ENCODE data around the gene UROC1.

DNA sequence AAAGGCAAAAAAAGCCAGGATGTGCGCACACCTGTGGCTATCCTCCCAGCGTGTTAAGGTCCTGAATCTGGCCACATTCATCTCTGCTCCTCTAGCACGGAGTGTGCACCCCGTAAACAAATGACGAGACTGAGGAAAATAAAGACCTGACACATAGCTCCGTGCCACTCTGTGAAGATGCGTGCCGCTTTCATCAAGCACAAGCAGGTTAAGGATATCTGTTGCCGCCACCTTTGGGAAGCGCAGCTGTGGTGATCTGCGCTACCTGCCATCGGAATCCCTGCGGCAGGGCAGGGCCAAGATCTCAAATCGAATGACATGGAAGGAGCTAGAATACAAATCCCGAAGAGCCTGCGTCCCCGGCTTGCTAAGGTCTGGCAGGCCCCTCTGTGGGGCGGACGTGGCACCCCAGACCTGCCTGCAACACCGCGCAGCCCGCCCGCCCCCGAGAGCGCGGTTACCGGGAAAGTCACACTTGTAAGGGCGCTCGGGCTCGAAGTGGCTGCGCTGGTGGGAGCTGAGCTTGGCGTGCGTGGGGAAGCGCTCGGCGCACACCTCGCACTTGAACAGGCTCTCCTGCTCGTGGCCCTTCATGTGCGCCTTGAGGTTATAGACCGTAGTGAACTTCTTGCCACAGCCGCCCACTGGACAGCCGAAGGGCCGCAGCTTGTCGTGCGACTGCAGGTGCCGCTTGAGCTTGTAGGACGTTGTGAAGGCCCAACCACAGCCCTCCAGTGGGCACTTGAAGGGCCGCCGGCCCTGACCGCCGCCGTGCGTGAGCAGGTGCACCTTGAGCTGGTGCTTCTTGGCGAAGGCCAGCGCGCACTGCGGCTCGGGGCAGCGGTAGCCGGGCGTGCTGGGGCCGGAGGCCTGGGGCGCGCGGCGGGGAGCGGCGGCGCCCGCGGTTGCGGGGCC is 42.8 kb downstream of the UROC1 start:
- TF ChIP-seq, protein P1, sequence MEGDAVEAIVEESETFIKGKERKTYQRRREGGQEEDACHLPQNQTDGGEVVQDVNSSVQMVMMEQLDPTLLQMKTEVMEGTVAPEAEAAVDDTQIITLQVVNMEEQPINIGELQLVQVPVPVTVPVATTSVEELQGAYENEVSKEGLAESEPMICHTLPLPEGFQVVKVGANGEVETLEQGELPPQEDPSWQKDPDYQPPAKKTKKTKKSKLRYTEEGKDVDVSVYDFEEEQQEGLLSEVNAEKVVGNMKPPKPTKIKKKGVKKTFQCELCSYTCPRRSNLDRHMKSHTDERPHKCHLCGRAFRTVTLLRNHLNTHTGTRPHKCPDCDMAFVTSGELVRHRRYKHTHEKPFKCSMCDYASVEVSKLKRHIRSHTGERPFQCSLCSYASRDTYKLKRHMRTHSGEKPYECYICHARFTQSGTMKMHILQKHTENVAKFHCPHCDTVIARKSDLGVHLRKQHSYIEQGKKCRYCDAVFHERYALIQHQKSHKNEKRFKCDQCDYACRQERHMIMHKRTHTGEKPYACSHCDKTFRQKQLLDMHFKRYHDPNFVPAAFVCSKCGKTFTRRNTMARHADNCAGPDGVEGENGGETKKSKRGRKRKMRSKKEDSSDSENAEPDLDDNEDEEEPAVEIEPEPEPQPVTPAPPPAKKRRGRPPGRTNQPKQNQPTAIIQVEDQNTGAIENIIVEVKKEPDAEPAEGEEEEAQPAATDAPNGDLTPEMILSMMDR (conservative IDR thresholded peaks at IDR 0.05; ENCODE audit: low read depth, low read length): no peak
- TF ChIP-seq MXI1 (IDR thresholded peaks at IDR 0.05; ENCODE audit: borderline replicate concordance, low read depth, low read length): no peak
- TF ChIP-seq BHLHE40 (IDR thresholded peaks at IDR 0.05; ENCODE audit: low read depth, low read length): no peak
